H1 (cell line): ENCODE data around the gene GPR171. TPM values are rescaled to one million over a fixed set of nuclear protein-coding genes. Genes with fewer than 3 reads are reported as not detected.

ENCODE experiments used
- CTCF ChIA-PET: fragments of 300-600 bp; sonication (Branson Sonifier 250); formaldehyde crosslinking; loops from one replicate; lab custom pipeline; 2021; ENCODE audit not compliant: partially characterized antibody; lab: Charles Lee
- POLR2A ChIA-PET: fragments of 300-600 bp; sonication (Branson Sonifier 250); formaldehyde crosslinking; loops from one replicate; lab custom pipeline; 2021; ENCODE audit warnings: inconsistent platforms; ENCODE audit not compliant: partially characterized antibody; lab: Charles Lee
- DNase-seq, 2 experiments: peaks; one replicate each; pipeline versions ENCODE4 v3.0.0 to v3.0.0-alpha.2; 2010 to 2022; ENCODE audit warnings: low spot score in 2 of 2, low read depth in 1 of 2, mixed read lengths in 1 of 2
- FAIRE-seq: peaks from 2 replicates; lab custom pipeline; 2011; peaks lifted over from hg19 to GRCh38; lab: Jason Lieb, UNC
- H2AFZ ChIP-seq: 2 replicates; pipeline ENCODE4 v1.8.1; 2012; ENCODE audit warnings: low read length, inconsistent platforms
- H2AK5ac ChIP-seq: 2 replicates; pipeline ENCODE4 v1.6.1; 2013; ENCODE audit warnings: low read depth, low read length
- H2BK120ac ChIP-seq: replicated peaks from 2 replicates; pipeline ENCODE3; 2013; ENCODE audit warnings: low read depth, low read length, inconsistent platforms
- H2BK12ac ChIP-seq: 2 replicates; pipeline ENCODE4 v1.6.1; 2013; ENCODE audit warnings: low read depth, low read length
- H2BK15ac ChIP-seq: 2 replicates; pipeline ENCODE4 v1.6.1; 2013; ENCODE audit warnings: low read length
- H2BK20ac ChIP-seq: 2 replicates; pipeline ENCODE4 v1.6.1; 2013; ENCODE audit warnings: low read length
- H2BK5ac ChIP-seq: 2 replicates; pipeline ENCODE4 v1.6.1; 2013; ENCODE audit warnings: low read depth, low read length
- H3K14ac ChIP-seq: 2 replicates; pipeline ENCODE4 v1.6.1; 2013; ENCODE audit warnings: inconsistent platforms; ENCODE audit not compliant: insufficient read length
- H3K18ac ChIP-seq: 2 replicates; pipeline ENCODE4 v1.6.1; 2013; ENCODE audit warnings: low read length; ENCODE audit errors: extremely low read depth
- H3K23ac ChIP-seq: 2 replicates; pipeline ENCODE4 v1.6.1; 2013; ENCODE audit warnings: inconsistent platforms; ENCODE audit not compliant: insufficient read length
- H3K23me2 ChIP-seq: 2 replicates; pipeline ENCODE4 v1.6.1; 2013; ENCODE audit warnings: low read depth, low read length
- H3K27ac ChIP-seq: 2 replicates; pipeline ENCODE4 v1.6.1; 2011; ENCODE audit warnings: low read depth, low read length, inconsistent platforms
- H3K27me3 ChIP-seq, 4 experiments: replicated peaks in 1 of 4; 1 replicate in 1 of 4; 2 replicates in 3 of 4; pipeline versions ENCODE4 v1.6.1 to v1.8.1; 2011 to 2013; ENCODE audit warnings: low read length in 3 of 4, mild to moderate bottlenecking in 3 of 4, inconsistent platforms in 2 of 4, mixed read lengths in 2 of 4, moderate library complexity in 1 of 4; ENCODE audit not compliant: control insufficient read depth in 3 of 4, insufficient read depth in 3 of 4; ENCODE audit errors: extremely low read depth in 1 of 4
- H3K36me3 ChIP-seq, 4 experiments: 2 replicates each; pipeline versions ENCODE4 v1.6.1 to v1.8.1; 2011 to 2013; ENCODE audit warnings: mild to moderate bottlenecking in 4 of 4, low read length in 3 of 4, moderate library complexity in 2 of 4, control low read depth in 1 of 4, inconsistent platforms in 1 of 4; ENCODE audit not compliant: insufficient read depth in 4 of 4, control insufficient read depth in 2 of 4
- H3K4ac ChIP-seq: replicated peaks from 2 replicates; pipeline ENCODE3; 2013; ENCODE audit warnings: low read length, low read depth, mixed read lengths, inconsistent platforms; ENCODE audit not compliant: insufficient read length
- H3K4me1 ChIP-seq, 4 experiments: replicated peaks in 1 of 4; 1 replicate in 1 of 4; 2 replicates in 3 of 4; pipeline versions ENCODE4 v1.6.1 to v1.8.1; 2011 to 2013; ENCODE audit warnings: low read length in 3 of 4, inconsistent platforms in 2 of 4, mixed read lengths in 1 of 4; ENCODE audit not compliant: insufficient read depth in 4 of 4, control insufficient read depth in 3 of 4
- H3K4me2 ChIP-seq, 2 experiments: 2 replicates each; pipeline versions ENCODE4 v1.6.1 to v1.8.1; 2011 to 2013; ENCODE audit warnings: low read depth in 2 of 2, low read length in 2 of 2, control low read depth in 1 of 2, inconsistent platforms in 1 of 2, mild to moderate bottlenecking in 1 of 2; ENCODE audit not compliant: insufficient read depth in 1 of 2
- H3K4me3 ChIP-seq, 4 experiments: fragments of 200-600, 300-600 bp in 1 of 4; sonication (generic), shearing (Covaris generic), sonication (Bioruptor Twin) in 1 of 4; 2 replicates each; pipeline versions ENCODE4 v1.5.1 to v1.8.1; 2011 to 2016; ENCODE audit warnings: low read length in 4 of 4, low read depth in 3 of 4, control low read depth in 2 of 4, inconsistent platforms in 2 of 4, mild to moderate bottlenecking in 2 of 4, mixed read lengths in 1 of 4, moderate library complexity in 1 of 4; ENCODE audit not compliant: insufficient read depth in 2 of 4; ENCODE audit errors: extremely low read depth in 1 of 4
- H3K56ac ChIP-seq: replicated peaks from 2 replicates; pipeline ENCODE3; 2013; ENCODE audit warnings: low read depth, mild to moderate bottlenecking, mixed read lengths, low read length, inconsistent platforms; ENCODE audit not compliant: insufficient read length
- H3K79me1 ChIP-seq: 2 replicates; pipeline ENCODE4 v1.6.1; 2013; ENCODE audit warnings: low read depth, low read length, control low read depth
- H3K79me2 ChIP-seq, 2 experiments: 2 replicates each; pipeline versions ENCODE4 v1.6.1 to v1.8.1; 2012 to 2013; ENCODE audit warnings: low read length in 2 of 2, mild to moderate bottlenecking in 2 of 2, inconsistent platforms in 1 of 2; ENCODE audit not compliant: insufficient read depth in 2 of 2, control insufficient read depth in 1 of 2
- H3K9ac ChIP-seq, 4 experiments: replicated peaks in 1 of 4; 1 replicate in 1 of 4; 2 replicates in 3 of 4; pipeline versions ENCODE4 v1.6.1 to v1.8.1; 2011 to 2013; ENCODE audit warnings: low read depth in 3 of 4, low read length in 3 of 4, control low read depth in 2 of 4, mild to moderate bottlenecking in 2 of 4, moderate library complexity in 2 of 4, inconsistent platforms in 1 of 4; ENCODE audit errors: extremely low read depth in 1 of 4
- H3K9me3 ChIP-seq, 2 experiments: 2 replicates each; pipeline versions ENCODE4 v1.6.1 to v1.8.1; 2012 to 2013; ENCODE audit warnings: mild to moderate bottlenecking in 2 of 2, moderate library complexity in 2 of 2, control low read depth in 1 of 2, inconsistent platforms in 1 of 2, low read depth in 1 of 2, low read length in 1 of 2, mixed read lengths in 1 of 2; ENCODE audit not compliant: insufficient read depth in 2 of 2
- H4K20me1 ChIP-seq, 2 experiments: replicated peaks in 1 of 2; 2 replicates each; pipeline versions ENCODE3 to v1.8.1; 2011 to 2013; ENCODE audit warnings: inconsistent platforms in 2 of 2, low read length in 2 of 2, mild to moderate bottlenecking in 1 of 2; ENCODE audit not compliant: insufficient read depth in 2 of 2, control insufficient read depth in 1 of 2
- H4K5ac ChIP-seq: 2 replicates; pipeline ENCODE4 v1.6.1; 2013; ENCODE audit warnings: low read length, low read depth, mixed read lengths, inconsistent platforms; ENCODE audit not compliant: insufficient read length
- H4K8ac ChIP-seq: 2 replicates; pipeline ENCODE4 v1.8.0; 2013; ENCODE audit warnings: mild to moderate bottlenecking, moderate library complexity, low read length, inconsistent platforms; ENCODE audit not compliant: insufficient read depth; ENCODE audit errors: extremely low read depth
- H4K91ac ChIP-seq: replicated peaks from 2 replicates; pipeline ENCODE3; 2013; ENCODE audit warnings: low read length, mixed read lengths, inconsistent platforms; ENCODE audit not compliant: insufficient read length
- ASH2L ChIP-seq: fragments of 200-600, 300-600 bp; sonication (generic); IDR thresholded peaks from one replicate; pipeline ENCODE4 v1.7.1; 2017; ENCODE audit warnings: low read length
- BCL11A ChIP-seq, 2 experiments: IDR thresholded peaks; one replicate each; pipeline ENCODE4 v1.6.1; 2011; ENCODE audit warnings: low read depth in 2 of 2, low read length in 2 of 2, mild to moderate bottlenecking in 2 of 2
- CBX8 ChIP-seq: fragments of 300-800, 300-1000 bp; sonication (generic); IDR thresholded peaks from 2 replicates; pipeline ENCODE4 v1.7.1; 2016; ENCODE audit warnings: low read depth, low read length, borderline replicate concordance
- CHD2 ChIP-seq: IDR thresholded peaks from 2 replicates; pipeline ENCODE4 v1.6.1; 2012; ENCODE audit warnings: low read length, improper control_type of control experiment
- EGR1 ChIP-seq: IDR thresholded peaks from 2 replicates; pipeline ENCODE4 v1.6.1; 2011; ENCODE audit warnings: low read depth, low read length, borderline replicate concordance
- GABPA ChIP-seq: IDR thresholded peaks from 2 replicates; pipeline ENCODE4 v1.6.1; 2011; ENCODE audit warnings: mild to moderate bottlenecking, low read length, moderate library complexity, borderline replicate concordance; ENCODE audit not compliant: insufficient read depth
- GTF2F1 ChIP-seq: IDR thresholded peaks from 2 replicates; pipeline ENCODE4 v1.6.1; 2012; ENCODE audit warnings: low read depth, low read length, improper control_type of control experiment, borderline replicate concordance
- SIN3A ChIP-seq, 2 experiments: IDR thresholded peaks in 1 of 2; conservative IDR thresholded peaks in 1 of 2; 2 replicates each; pipeline ENCODE4 v1.6.1; 2011 to 2012; ENCODE audit warnings: low read length in 2 of 2, improper control_type of control experiment in 1 of 2, low read depth in 1 of 2, mild to moderate bottlenecking in 1 of 2
- SP1 ChIP-seq: IDR thresholded peaks from 2 replicates; pipeline ENCODE4 v1.6.1; 2011; ENCODE audit warnings: low read depth, low read length
- TAF1 ChIP-seq: IDR thresholded peaks from 2 replicates; pipeline ENCODE4 v1.6.1; 2011; ENCODE audit warnings: mild to moderate bottlenecking, low read depth, low read length
- TBP ChIP-seq: IDR thresholded peaks from 2 replicates; pipeline ENCODE4 v1.6.1; 2011; ENCODE audit warnings: low read depth, low read length, improper control_type of control experiment
- TEAD4 ChIP-seq: IDR thresholded peaks from 2 replicates; pipeline ENCODE4 v1.6.1; 2012; ENCODE audit warnings: low read depth, low read length, inconsistent platforms, mixed read lengths
- WGBS, 2 experiments: shearing (Covaris generic) in 1 of 2; methylation state at CpG; one replicate each; pipeline versions ENCODE4 v1.1.6 to v1.1.7; 2013 to 2015; ENCODE audit warnings: low lambda C conversion rate in 2 of 2, mixed read lengths in 2 of 2, inconsistent platforms in 1 of 2, low coverage in 1 of 2, missing lambda C conversion rate in 1 of 2; ENCODE audit not compliant: insufficient replicate concordance in 2 of 2, insufficient coverage in 1 of 2, insufficient read length in 1 of 2; ENCODE audit errors: extremely low coverage in 1 of 2, missing lambda C conversion rate in 1 of 2; 5-methylcytosine and 5-hydroxymethylcytosine counted together
- polyA plus RNA-seq, 7 experiments: library from polyadenylated mRNA; depleted of rRNA in 3 of 7; stranded (reverse) in 5 of 7; unstranded in 2 of 7; fragments of >200 nt in 5 of 7; fragments of 200-250 nt in 2 of 7; gene quantifications; 1 replicate in 5 of 7; 2 replicates in 1 of 7; 4 replicates in 1 of 7; pipeline versions ENCODE4 v1.2.1 to v1.2.3, GENCODE V29; 2011 to 2013; ENCODE audit warnings: missing spikeins in 2 of 7, mixed read lengths in 2 of 7
- total RNA-seq: library from RNA; stranded (reverse); fragmentation: NEBNext Ultra II Directional; extraction: Animal tissue kit (Norgen Biotek cat#: 25700); gene quantifications from 2 replicates; pipeline ENCODE4 v1.2.1, GENCODE V29; 2021

Gene GPR171
- total and polyA plus RNA-seq, 2 of the 8 experiments (the other 6 are each of a cell fraction or from before 2014, with no cell fraction given) = not detected

GRCh38 chr3:151227266-151227806, 24.3 kb upstream of the GPR171 start:
- H3K9ac ChIP-seq = no peak overlapping the region
- POLR2A ChIA-PET = no interaction called here
- no peak for TF ChIP-seq SP1
- TF ChIP-seq BCL11A (IDR thresholded peaks at IDR 0.05; ENCODE audit: low read depth in 2 of 2, low read length in 2 of 2) = no peak
- TF ChIP-seq EGR1 = no peak
- no peak for TF ChIP-seq GTF2F1
- TF ChIP-seq CBX8 = no peak
- TF ChIP-seq TBP = no peak
- no peak for TF ChIP-seq TEAD4
- no peak for TF ChIP-seq CHD2
- no peak for TF ChIP-seq TAF1
- no peak for TF ChIP-seq GABPA
- TF ChIP-seq SIN3A (conservative IDR thresholded peaks at IDR 0.05 in 1 of 2, IDR thresholded peaks at IDR 0.05 in 1 of 2; ENCODE audit: low read depth in 1 of 2, low read length in 2 of 2) = no peak
- no peak for TF ChIP-seq ASH2L

More at GRCh38 chr3:151227266-151227806, 24.3 kb upstream of the GPR171 start:
- H3K23ac ChIP-seq = no peak overlapping the region
- H3K4ac ChIP-seq = no peak overlapping the region
- no peak overlapping the region for H2AFZ ChIP-seq
- no peak overlapping the region for H2BK12ac ChIP-seq
- H3K4me2 ChIP-seq = no peak overlapping the region
- 75% methylated on average over 6 of the region's 6 CpGs; no CpG with 5 or more reads in 1 of the 2 experiments for whole genome bisulfite sequencing, 2 experiments
- no peak overlapping the region for H2BK5ac ChIP-seq
- H2BK20ac ChIP-seq = no peak overlapping the region
- H3K9me3 ChIP-seq = no peaks in the 10 kb centered on the region
- peaks cover 0 to 19% (median 9%) of the 10 kb centered on the region in 4 experiments; a peak in 4 of 7 replicates for H3K4me1 ChIP-seq
- H3K27ac ChIP-seq = no peak overlapping the region
- FAIRE-seq (no peak), DNase-seq (no peak)
- no peaks in the 10 kb centered on the region for H3K79me2 ChIP-seq
- no peak overlapping the region for H3K4me3 ChIP-seq
- CTCF ChIA-PET = interaction anchor here (0.7 to 8.6 kb wide), 32 partner anchors 8 to 589 kb away, joined by 3 to 155 read pairs (median 6); partner anchors contain the start of gene P2RY14
- no peak overlapping the region for H2AK5ac ChIP-seq
- no peaks in the 10 kb centered on the region for H3K36me3 ChIP-seq
- no peak overlapping the region for H2BK120ac ChIP-seq
- H3K56ac ChIP-seq = no peak overlapping the region
- no peaks in the 10 kb centered on the region for H3K79me1 ChIP-seq
- no peaks in the 10 kb centered on the region for H3K27me3 ChIP-seq
- no peak overlapping the region for H4K5ac ChIP-seq
- H3K23me2 ChIP-seq = no peaks in the 10 kb centered on the region
- no peak overlapping the region for H4K91ac ChIP-seq
- H2BK15ac ChIP-seq = no peak overlapping the region
- no peak overlapping the region for H3K14ac ChIP-seq
- H3K18ac ChIP-seq = no peak overlapping the region
- H4K8ac ChIP-seq = no peak overlapping the region
- H4K20me1 ChIP-seq = no peaks in the 10 kb centered on the region
